LNCaP clone FGC (cell line): ENCODE results near the gene DHRS1.
"Not testable (repeated sequence)": the region's sequence is repeated elsewhere in the genome, so short reads cannot be mapped to it uniquely, and the experiment has no call there.

Experiments
- DNase-seq: peaks from one replicate; pipeline ENCODE4 v3.0.0-alpha.2; 2011; ENCODE audit warnings: low read depth
- H3K4me3 ChIP-seq: 2 replicates; pipeline ENCODE4 v1.5.1; 2011; ENCODE audit warnings: mild to moderate bottlenecking, low read depth, low read length, control low read depth
- CTCF ChIP-seq: IDR thresholded peaks from 2 replicates; pipeline ENCODE4 v1.5.1; 2012; ENCODE audit warnings: mild to moderate bottlenecking; ENCODE audit not compliant: control insufficient read depth, insufficient read depth; ENCODE audit errors: extremely low read depth

The DHRS1 gene

GRCh38 chr14:24332268-24332993 is 32.9 kb upstream of the DHRS1 start:
- TF ChIP-seq CTCF: peak; percentile 64
- no peak for DNase-seq
- no peak overlapping the region for H3K4me3 ChIP-seq

- no peak for TF ChIP-seq CTCF
- no peak overlapping the region for H3K4me3 ChIP-seq
- DNase-seq: no peak
These were observed 32.2 kb upstream of the DHRS1 start for GRCh38 chr14:24331731-24332267.

GRCh38 chr14:24330973-24331674 is 31.5 kb upstream of the DHRS1 start:
- no peak overlapping the region for H3K4me3 ChIP-seq
- DNase-seq: no peak
- no peak for TF ChIP-seq CTCF

GRCh38 chr14:24329736-24330135 is 30.2 kb upstream of the DHRS1 start:
- no peak for TF ChIP-seq CTCF
- no peak for DNase-seq
- H3K4me3 ChIP-seq: no peak overlapping the region

GRCh38 chr14:24329073-24329663 is 29.6 kb upstream of the DHRS1 start:
- no peak for TF ChIP-seq CTCF

GRCh38 chr14:24327914-24328313 is 28.3 kb upstream of the DHRS1 start:
- not testable (repeated sequence) for DNase-seq
- peak; percentile 53 for TF ChIP-seq CTCF

More at GRCh38 chr14:24329073-24329663, 29.6 kb upstream of the DHRS1 start:
- H3K4me3 ChIP-seq: no peak overlapping the region
- DNase-seq: no peak

More at GRCh38 chr14:24327914-24328313, 28.3 kb upstream of the DHRS1 start:
- not testable (repeated sequence) for H3K4me3 ChIP-seq
